HepG2 (cell line): Measurements from ENCODE around the gene ASXL1. TPM values are rescaled to one million over a fixed set of nuclear protein-coding genes. Genes with fewer than 3 reads are reported as not detected.

Experiments
- EED ChIP-seq: sonication (generic); formaldehyde crosslinking; IDR thresholded peaks from 2 replicates; pipeline ENCODE4 v1.5.0; 2020; ENCODE audit warnings: mild to moderate bottlenecking, missing genetic modification reagents
- JUND ChIP-seq: sonication (generic); formaldehyde crosslinking; IDR thresholded peaks from 2 replicates; pipeline ENCODE4 v1.8.0; 2022; ENCODE audit warnings: mild to moderate bottlenecking, missing genetic modification reagents
- KAT2B ChIP-seq: fragments of 150-350 bp; IDR thresholded peaks from 2 replicates; pipeline ENCODE4 v1.6.1; 2014; ENCODE audit warnings: low read depth, low read length, borderline replicate concordance
- NFKB2 ChIP-seq: sonication (generic); formaldehyde crosslinking; IDR thresholded peaks from 2 replicates; pipeline ENCODE4 v1.4.0; 2020; ENCODE audit warnings: missing genetic modification reagents, borderline replicate concordance
- PAF1 ChIP-seq: IDR thresholded peaks from 2 replicates; pipeline ENCODE4 v1.6.1; 2016; ENCODE audit warnings: missing genetic modification reagents, missing compliant biosample characterization
- RFXAP ChIP-seq: sonication (generic); formaldehyde crosslinking; IDR thresholded peaks from 2 replicates; pipeline ENCODE4 v1.4.0; 2020; ENCODE audit warnings: missing genetic modification reagents, borderline replicate concordance
- ZMAT3 ChIP-seq: sonication (generic); formaldehyde crosslinking; conservative IDR thresholded peaks from 2 replicates; pipeline ENCODE4 v1.7.0; 2021; ENCODE audit warnings: missing genetic modification reagents
- ZNF230 ChIP-seq: sonication (generic); formaldehyde crosslinking; IDR thresholded peaks from 2 replicates; pipeline ENCODE4 v1.4.0; 2020; ENCODE audit warnings: mild to moderate bottlenecking, missing genetic modification reagents
- ZNF335 ChIP-seq: sonication (generic); formaldehyde crosslinking; IDR thresholded peaks from 2 replicates; pipeline ENCODE4 v1.4.0; 2020; ENCODE audit warnings: missing genetic modification reagents
- ZNF546 ChIP-seq: sonication (generic); formaldehyde crosslinking; conservative IDR thresholded peaks from 2 replicates; pipeline ENCODE4 v1.8.1; 2023; ENCODE audit warnings: mild to moderate bottlenecking, missing genetic modification reagents
- ZNF749 ChIP-seq: sonication (generic); formaldehyde crosslinking; IDR thresholded peaks from 2 replicates; pipeline ENCODE4 v1.8.0; 2022; ENCODE audit warnings: mild to moderate bottlenecking, missing genetic modification reagents, moderate library complexity, borderline replicate concordance
- polyA plus RNA-seq, 8 experiments: library from polyadenylated mRNA; depleted of rRNA in 3 of 8; stranded (reverse) in 7 of 8; unstranded in 1 of 8; fragments of >200 nt; fragmentation: Illumina TruSeq in 4 of 8; extraction: Trizol in 4 of 8; gene quantifications; 2 replicates each; pipeline versions ENCODE4 v1.2.1 to v1.2.3, GENCODE V29; 2011 to 2016; ENCODE audit warnings: low read depth in 4 of 8, missing spikeins in 1 of 8, mixed read lengths in 1 of 8; ENCODE audit not compliant: insufficient read depth in 1 of 8
- total RNA-seq, 5 experiments: library from RNA; depleted of rRNA; stranded (reverse); fragments of >200 nt; fragmentation: Illumina TruSeq; extraction: Trizol; gene quantifications; 2 replicates each; pipeline ENCODE4 v1.2.3, GENCODE V29; 2016; ENCODE audit warnings: low read depth in 1 of 5
- TF ChIP-seq, protein P1 (sequence below): sonication (generic); formaldehyde crosslinking; IDR thresholded peaks from 2 replicates; pipeline ENCODE4 v1.4.0; 2020; ENCODE audit warnings: missing genetic modification reagents
- TF ChIP-seq, protein P2 (sequence below): IDR thresholded peaks from 2 replicates; pipeline ENCODE4 v1.6.1; 2016; ENCODE audit warnings: missing compliant biosample characterization, missing genetic modification reagents, borderline replicate concordance
- TF ChIP-seq, protein P3 (sequence below): sonication (generic); formaldehyde crosslinking; IDR thresholded peaks from 2 replicates; pipeline ENCODE4 v1.5.0; 2020; ENCODE audit warnings: mild to moderate bottlenecking, missing genetic modification reagents, borderline replicate concordance

The ASXL1 gene
- total and polyA plus RNA-seq, 2 of the 13 experiments (the other 11 are each of a cell fraction or from before 2014, with no cell fraction given) = 62.1 to 74.8 TPM

DNA sequence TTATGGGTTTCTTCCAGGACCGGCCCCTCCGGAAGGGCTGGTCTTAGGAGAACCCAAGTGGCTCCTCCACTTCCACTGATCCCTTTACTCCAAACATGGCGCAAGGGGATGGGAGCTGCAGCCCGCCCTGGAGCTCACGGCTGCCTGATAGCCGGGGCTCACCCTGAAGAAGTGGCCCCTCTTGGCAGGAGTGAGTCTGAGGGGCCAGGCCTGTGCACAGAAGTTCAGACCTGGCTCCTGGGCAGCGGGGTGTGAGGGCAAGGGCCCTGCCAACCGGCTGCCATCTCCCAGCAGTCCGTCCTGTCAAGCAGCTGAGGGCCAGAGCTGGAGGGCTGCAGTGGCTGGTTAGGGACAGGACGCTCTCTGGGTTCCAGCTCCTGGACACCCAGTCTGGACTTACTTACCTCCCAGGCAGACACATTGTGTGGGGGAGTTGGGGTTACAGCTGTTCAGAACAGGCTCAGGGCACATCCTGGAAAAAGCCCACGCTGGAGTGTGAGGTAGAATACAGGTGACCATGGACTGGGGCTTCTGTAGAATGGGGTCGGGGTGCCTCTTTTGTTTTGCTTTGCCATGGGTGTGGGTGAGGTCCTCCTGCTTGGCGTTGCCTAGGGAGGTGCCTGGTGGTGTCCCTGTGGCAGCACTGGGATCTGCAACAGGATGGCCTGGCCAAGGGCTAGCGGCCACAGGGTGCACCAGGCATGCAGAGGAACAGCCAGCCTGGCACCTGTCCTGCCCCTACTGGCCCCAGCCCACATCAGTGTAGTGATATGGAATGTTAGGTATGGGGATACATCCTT, 88.4 kb downstream of the ASXL1 start (continued):
- TF ChIP-seq ZMAT3 (no peak), JUND (CRISPR knock-in tag) (no peak; the same call in 1 of the 2 replicates), NFKB2 (CRISPR knock-in tag) (no peak), PAF1 (CRISPR knock-in tag) (peak; percentile 34; the same call in 1 of the 2 replicates), RFXAP (CRISPR knock-in tag) (peak; percentile 26; the same call in 1 of the 2 replicates), ZNF749 (CRISPR knock-in tag) (no peak), ZNF230 (CRISPR knock-in tag) (no peak), KAT2B (no peak), EED (no peak), ZNF546 (0 out of 2 replicates have a peak, but pooled peaks have one; percentile 52), ZNF335 (no peak)
- TF ChIP-seq, protein P1, sequence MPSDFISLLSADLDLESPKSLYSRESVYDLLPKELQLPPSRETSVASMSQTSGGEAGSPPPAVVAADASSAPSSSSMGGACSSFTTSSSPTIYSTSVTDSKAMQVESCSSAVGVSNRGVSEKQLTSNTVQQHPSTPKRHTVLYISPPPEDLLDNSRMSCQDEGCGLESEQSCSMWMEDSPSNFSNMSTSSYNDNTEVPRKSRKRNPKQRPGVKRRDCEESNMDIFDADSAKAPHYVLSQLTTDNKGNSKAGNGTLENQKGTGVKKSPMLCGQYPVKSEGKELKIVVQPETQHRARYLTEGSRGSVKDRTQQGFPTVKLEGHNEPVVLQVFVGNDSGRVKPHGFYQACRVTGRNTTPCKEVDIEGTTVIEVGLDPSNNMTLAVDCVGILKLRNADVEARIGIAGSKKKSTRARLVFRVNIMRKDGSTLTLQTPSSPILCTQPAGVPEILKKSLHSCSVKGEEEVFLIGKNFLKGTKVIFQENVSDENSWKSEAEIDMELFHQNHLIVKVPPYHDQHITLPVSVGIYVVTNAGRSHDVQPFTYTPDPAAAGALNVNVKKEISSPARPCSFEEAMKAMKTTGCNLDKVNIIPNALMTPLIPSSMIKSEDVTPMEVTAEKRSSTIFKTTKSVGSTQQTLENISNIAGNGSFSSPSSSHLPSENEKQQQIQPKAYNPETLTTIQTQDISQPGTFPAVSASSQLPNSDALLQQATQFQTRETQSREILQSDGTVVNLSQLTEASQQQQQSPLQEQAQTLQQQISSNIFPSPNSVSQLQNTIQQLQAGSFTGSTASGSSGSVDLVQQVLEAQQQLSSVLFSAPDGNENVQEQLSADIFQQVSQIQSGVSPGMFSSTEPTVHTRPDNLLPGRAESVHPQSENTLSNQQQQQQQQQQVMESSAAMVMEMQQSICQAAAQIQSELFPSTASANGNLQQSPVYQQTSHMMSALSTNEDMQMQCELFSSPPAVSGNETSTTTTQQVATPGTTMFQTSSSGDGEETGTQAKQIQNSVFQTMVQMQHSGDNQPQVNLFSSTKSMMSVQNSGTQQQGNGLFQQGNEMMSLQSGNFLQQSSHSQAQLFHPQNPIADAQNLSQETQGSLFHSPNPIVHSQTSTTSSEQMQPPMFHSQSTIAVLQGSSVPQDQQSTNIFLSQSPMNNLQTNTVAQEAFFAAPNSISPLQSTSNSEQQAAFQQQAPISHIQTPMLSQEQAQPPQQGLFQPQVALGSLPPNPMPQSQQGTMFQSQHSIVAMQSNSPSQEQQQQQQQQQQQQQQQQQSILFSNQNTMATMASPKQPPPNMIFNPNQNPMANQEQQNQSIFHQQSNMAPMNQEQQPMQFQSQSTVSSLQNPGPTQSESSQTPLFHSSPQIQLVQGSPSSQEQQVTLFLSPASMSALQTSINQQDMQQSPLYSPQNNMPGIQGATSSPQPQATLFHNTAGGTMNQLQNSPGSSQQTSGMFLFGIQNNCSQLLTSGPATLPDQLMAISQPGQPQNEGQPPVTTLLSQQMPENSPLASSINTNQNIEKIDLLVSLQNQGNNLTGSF (CRISPR knock-in tag) = no peak
- TF ChIP-seq, protein P2, sequence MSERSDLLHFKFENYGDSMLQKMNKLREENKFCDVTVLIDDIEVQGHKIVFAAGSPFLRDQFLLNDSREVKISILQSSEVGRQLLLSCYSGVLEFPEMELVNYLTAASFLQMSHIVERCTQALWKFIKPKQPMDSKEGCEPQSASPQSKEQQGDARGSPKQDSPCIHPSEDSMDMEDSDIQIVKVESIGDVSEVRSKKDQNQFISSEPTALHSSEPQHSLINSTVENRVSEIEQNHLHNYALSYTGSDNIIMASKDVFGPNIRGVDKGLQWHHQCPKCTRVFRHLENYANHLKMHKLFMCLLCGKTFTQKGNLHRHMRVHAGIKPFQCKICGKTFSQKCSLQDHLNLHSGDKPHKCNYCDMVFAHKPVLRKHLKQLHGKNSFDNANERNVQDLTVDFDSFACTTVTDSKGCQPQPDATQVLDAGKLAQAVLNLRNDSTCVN (CRISPR knock-in tag) = no peak
- TF ChIP-seq, protein P3, sequence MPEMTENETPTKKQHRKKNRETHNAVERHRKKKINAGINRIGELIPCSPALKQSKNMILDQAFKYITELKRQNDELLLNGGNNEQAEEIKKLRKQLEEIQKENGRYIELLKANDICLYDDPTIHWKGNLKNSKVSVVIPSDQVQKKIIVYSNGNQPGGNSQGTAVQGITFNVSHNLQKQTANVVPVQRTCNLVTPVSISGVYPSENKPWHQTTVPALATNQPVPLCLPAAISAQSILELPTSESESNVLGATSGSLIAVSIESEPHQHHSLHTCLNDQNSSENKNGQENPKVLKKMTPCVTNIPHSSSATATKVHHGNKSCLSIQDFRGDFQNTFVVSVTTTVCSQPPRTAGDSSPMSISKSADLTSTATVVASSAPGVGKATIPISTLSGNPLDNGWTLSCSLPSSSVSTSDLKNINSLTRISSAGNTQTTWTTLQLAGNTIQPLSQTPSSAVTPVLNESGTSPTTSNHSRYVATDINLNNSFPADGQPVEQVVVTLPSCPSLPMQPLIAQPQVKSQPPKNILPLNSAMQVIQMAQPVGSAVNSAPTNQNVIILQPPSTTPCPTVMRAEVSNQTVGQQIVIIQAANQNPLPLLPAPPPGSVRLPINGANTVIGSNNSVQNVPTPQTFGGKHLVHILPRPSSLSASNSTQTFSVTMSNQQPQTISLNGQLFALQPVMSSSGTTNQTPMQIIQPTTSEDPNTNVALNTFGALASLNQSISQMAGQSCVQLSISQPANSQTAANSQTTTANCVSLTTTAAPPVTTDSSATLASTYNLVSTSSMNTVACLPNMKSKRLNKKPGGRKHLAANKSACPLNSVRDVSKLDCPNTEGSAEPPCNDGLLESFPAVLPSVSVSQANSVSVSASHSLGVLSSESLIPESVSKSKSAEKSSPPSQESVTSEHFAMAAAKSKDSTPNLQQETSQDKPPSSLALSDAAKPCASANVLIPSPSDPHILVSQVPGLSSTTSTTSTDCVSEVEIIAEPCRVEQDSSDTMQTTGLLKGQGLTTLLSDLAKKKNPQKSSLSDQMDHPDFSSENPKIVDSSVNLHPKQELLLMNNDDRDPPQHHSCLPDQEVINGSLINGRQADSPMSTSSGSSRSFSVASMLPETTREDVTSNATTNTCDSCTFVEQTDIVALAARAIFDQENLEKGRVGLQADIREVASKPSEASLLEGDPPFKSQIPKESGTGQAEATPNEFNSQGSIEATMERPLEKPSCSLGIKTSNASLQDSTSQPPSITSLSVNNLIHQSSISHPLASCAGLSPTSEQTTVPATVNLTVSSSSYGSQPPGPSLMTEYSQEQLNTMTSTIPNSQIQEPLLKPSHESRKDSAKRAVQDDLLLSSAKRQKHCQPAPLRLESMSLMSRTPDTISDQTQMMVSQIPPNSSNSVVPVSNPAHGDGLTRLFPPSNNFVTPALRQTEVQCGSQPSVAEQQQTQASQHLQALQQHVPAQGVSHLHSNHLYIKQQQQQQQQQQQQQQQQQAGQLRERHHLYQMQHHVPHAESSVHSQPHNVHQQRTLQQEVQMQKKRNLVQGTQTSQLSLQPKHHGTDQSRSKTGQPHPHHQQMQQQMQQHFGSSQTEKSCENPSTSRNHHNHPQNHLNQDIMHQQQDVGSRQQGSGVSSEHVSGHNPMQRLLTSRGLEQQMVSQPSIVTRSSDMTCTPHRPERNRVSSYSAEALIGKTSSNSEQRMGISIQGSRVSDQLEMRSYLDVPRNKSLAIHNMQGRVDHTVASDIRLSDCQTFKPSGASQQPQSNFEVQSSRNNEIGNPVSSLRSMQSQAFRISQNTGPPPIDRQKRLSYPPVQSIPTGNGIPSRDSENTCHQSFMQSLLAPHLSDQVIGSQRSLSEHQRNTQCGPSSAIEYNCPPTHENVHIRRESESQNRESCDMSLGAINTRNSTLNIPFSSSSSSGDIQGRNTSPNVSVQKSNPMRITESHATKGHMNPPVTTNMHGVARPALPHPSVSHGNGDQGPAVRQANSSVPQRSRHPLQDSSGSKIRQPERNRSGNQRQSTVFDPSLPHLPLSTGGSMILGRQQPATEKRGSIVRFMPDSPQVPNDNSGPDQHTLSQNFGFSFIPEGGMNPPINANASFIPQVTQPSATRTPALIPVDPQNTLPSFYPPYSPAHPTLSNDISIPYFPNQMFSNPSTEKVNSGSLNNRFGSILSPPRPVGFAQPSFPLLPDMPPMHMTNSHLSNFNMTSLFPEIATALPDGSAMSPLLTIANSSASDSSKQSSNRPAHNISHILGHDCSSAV (CRISPR knock-in tag) = no peak
